ENCODE data around the gene ORC5. TPM values are rescaled to one million over a fixed set of nuclear protein-coding genes. Genes with fewer than 3 reads are reported as not detected.

The ORC5 gene
- total and polyA plus RNA-seq, 10 of the 15 experiments (the other 5 are each of a cell fraction or from before 2014, with no cell fraction given): 14.8 to 58.6 (median 30.3) TPM

DNA sequence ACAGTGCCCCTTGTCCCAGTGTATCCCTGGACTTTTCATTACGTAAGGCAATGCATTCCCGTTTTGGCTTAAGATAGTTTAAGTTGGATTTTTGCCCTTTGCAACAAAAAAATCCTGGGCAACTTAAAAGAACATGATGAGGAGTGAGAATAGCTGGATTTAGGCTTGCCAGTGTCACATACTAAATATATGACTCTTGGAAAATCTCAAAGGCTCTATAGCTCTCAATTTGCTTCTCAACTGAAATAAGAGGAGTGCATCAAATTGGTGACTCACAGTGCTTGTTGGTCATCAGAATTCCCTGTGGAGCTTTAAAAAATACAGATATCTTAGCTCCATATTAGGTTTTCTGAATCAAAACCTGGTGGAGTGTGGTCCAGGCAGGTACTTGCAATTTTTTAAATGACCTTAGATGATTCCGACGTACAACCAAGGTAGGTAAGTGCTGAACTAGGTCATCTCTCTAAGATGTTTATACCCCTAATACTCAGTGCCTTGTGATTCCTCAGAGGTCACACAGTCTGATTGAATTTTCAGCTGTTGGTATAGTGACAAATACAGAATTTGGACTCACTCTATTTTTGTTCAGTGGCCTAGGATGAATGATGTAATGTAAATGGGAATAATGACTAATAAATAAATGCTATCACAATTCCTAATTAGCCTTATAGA is 33.9 kb upstream of the ORC5 start:
- TF ChIP-seq ZSCAN29 (IDR thresholded peaks at IDR 0.05): no peak
- TF ChIP-seq TBL1XR1 (IDR thresholded peaks at IDR 0.05; ENCODE audit: low read depth, low read length): no peak
- no peak for TF ChIP-seq RUNX3 (IDR thresholded peaks at IDR 0.05; ENCODE audit: low read length)
- no peak for TF ChIP-seq JUND (IDR thresholded peaks at IDR 0.05; ENCODE audit: low read depth, low read length)
- TF ChIP-seq RBBP5 (conservative IDR thresholded peaks at IDR 0.05): no peak
- TF ChIP-seq NR2C1 (IDR thresholded peaks at IDR 0.05): no peak
- TF ChIP-seq IKZF1 (conservative IDR thresholded peaks at IDR 0.05): no peak
- no peak for TF ChIP-seq CEBPB (IDR thresholded peaks at IDR 0.05; ENCODE audit: borderline replicate concordance in 1 of 2, low read depth in 2 of 2, low read length in 2 of 2)
- TF ChIP-seq CHD2 (IDR thresholded peaks at IDR 0.05; ENCODE audit: borderline replicate concordance, low read depth, low read length): no peak
- TF ChIP-seq RAD21 (IDR thresholded peaks at IDR 0.05; ENCODE audit: insufficient read depth, low read depth, low read length): no peak
- TF ChIP-seq SIN3A (IDR thresholded peaks at IDR 0.05; ENCODE audit: low read depth, low read length): no peak
- TF ChIP-seq, protein P1, sequence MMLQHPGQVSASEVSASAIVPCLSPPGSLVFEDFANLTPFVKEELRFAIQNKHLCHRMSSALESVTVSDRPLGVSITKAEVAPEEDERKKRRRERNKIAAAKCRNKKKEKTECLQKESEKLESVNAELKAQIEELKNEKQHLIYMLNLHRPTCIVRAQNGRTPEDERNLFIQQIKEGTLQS (IDR thresholded peaks at IDR 0.05; ENCODE audit: borderline replicate concordance, extremely low read depth, low read depth, low read length): no peak
- TF ChIP-seq TCF3 (IDR thresholded peaks at IDR 0.05; ENCODE audit: borderline replicate concordance, insufficient read depth, low read depth, low read length): no peak
- TF ChIP-seq HDAC6 (IDR thresholded peaks at IDR 0.05; ENCODE audit: unreplicated experiment): no peak
- TF ChIP-seq STAT1 (conservative IDR thresholded peaks at IDR 0.05): no peak
- TF ChIP-seq, protein P2, sequence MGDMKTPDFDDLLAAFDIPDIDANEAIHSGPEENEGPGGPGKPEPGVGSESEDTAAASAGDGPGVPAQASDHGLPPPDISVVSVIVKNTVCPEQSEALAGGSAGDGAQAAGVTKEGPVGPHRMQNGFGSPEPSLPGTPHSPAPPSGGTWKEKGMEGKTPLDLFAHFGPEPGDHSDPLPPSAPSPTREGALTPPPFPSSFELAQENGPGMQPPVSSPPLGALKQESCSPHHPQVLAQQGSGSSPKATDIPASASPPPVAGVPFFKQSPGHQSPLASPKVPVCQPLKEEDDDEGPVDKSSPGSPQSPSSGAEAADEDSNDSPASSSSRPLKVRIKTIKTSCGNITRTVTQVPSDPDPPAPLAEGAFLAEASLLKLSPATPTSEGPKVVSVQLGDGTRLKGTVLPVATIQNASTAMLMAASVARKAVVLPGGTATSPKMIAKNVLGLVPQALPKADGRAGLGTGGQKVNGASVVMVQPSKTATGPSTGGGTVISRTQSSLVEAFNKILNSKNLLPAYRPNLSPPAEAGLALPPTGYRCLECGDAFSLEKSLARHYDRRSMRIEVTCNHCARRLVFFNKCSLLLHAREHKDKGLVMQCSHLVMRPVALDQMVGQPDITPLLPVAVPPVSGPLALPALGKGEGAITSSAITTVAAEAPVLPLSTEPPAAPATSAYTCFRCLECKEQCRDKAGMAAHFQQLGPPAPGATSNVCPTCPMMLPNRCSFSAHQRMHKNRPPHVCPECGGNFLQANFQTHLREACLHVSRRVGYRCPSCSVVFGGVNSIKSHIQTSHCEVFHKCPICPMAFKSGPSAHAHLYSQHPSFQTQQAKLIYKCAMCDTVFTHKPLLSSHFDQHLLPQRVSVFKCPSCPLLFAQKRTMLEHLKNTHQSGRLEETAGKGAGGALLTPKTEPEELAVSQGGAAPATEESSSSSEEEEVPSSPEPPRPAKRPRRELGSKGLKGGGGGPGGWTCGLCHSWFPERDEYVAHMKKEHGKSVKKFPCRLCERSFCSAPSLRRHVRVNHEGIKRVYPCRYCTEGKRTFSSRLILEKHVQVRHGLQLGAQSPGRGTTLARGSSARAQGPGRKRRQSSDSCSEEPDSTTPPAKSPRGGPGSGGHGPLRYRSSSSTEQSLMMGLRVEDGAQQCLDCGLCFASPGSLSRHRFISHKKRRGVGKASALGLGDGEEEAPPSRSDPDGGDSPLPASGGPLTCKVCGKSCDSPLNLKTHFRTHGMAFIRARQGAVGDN (IDR thresholded peaks at IDR 0.05): no peak
- TF ChIP-seq STAT3 (IDR thresholded peaks at IDR 0.05; ENCODE audit: low read depth, low read length): no peak
- TF ChIP-seq, protein P3, sequence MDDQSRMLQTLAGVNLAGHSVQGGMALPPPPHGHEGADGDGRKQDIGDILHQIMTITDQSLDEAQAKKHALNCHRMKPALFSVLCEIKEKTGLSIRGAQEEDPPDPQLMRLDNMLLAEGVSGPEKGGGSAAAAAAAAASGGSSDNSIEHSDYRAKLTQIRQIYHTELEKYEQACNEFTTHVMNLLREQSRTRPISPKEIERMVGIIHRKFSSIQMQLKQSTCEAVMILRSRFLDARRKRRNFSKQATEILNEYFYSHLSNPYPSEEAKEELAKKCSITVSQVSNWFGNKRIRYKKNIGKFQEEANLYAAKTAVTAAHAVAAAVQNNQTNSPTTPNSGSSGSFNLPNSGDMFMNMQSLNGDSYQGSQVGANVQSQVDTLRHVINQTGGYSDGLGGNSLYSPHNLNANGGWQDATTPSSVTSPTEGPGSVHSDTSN (IDR thresholded peaks at IDR 0.05; ENCODE audit: insufficient replicate concordance, low read depth, low read length): no peak
- no peaks in the 10 kb centered on the region for H3K4me1 ChIP-seq (ENCODE audit: control insufficient read depth, insufficient read depth, low read length)
- BruUV-seq (replicated peaks): no TSS peak
- no peak overlapping the region for H3K4me3 ChIP-seq
- no peaks in the 10 kb centered on the region for H4K20me1 ChIP-seq (ENCODE audit: control insufficient read depth, insufficient read depth)
- no peak overlapping the region for H3K4me2 ChIP-seq (ENCODE audit: control insufficient read depth, insufficient read depth)
- SMC1A ChIA-PET (ENCODE audit: uncharacterized antibody, unreplicated experiment): interaction anchor here (1.0 to 1.4 kb wide), 3 partner anchors 10 to 26 kb away, joined by 3 to 6 read pairs (median 3); no protein-coding TSS in a partner anchor
- RAD21 ChIA-PET (ENCODE audit: unreplicated experiment): interaction anchor here (0.7 kb wide), 1 partner anchor 606 kb away, joined by 4 read pairs; no protein-coding TSS in a partner anchor
- no peaks in the 10 kb centered on the region for H3K27me3 ChIP-seq (replicated peaks in 1 of 2; ENCODE audit: control insufficient read depth in 2 of 2, insufficient read depth in 2 of 2, low read length in 1 of 2)
- no peak for DNase-seq (ENCODE audit: low read depth, low spot score)
- CTCF ChIA-PET: interaction anchor here (1.0 to 2.6 kb wide), 2 partner anchors 11 to 26 kb away, joined by 3 to 22 read pairs; no protein-coding TSS in a partner anchor
- no peak overlapping the region for H2AFZ ChIP-seq (ENCODE audit: control insufficient read depth, low read depth, low read length)
- POLR2A ChIA-PET: no interaction called here
- no peak overlapping the region for H3K9ac ChIP-seq (ENCODE audit: control insufficient read depth, insufficient read depth, low read length)
- 65% methylated on average over 4 of the region's 4 CpGs for WGBS (ENCODE audit: insufficient coverage, insufficient replicate concordance, low lambda C conversion rate, missing lambda C conversion rate)
- H3K9me3 ChIP-seq (replicated peaks; ENCODE audit: control insufficient read depth, insufficient read depth, low read length): no peaks in the 10 kb centered on the region
- no peak for ATAC-seq
- FAIRE-seq: no peak
- no peaks in the 10 kb centered on the region for H3K36me3 ChIP-seq (ENCODE audit: control insufficient read depth in 2 of 2, insufficient read depth in 2 of 2, low read length in 1 of 2)
- H3K27ac ChIP-seq (ENCODE audit: control insufficient read depth, insufficient read depth): no peak overlapping the region
- intact Hi-C loops (cut with micrococcal nuclease; ENCODE audit: unreplicated experiment) (loop anchor here (10.0 kb wide), 1 partner anchor 143 kb away; no protein-coding TSS in a partner anchor), in situ Hi-C loops (cut with MboI) (no loop called here)
- H3K79me2 ChIP-seq (ENCODE audit: control insufficient read depth, insufficient read depth, low read length): no peaks in the 10 kb centered on the region
